Activated CD8-positive, alpha-beta memory T cell treated with anti-CD3 and anti-CD28 coated beads, Interleukin-2, amount 50 U/mL, for 1 hour (primary cell): ENCODE results near the gene FYCO1.

ENCODE experiments used
- DNase-seq: peaks from one replicate; pipeline ENCODE4 v3.0.0-alpha.2; 2020; ENCODE audit errors: extremely low read depth

FYCO1 gene

DNA sequence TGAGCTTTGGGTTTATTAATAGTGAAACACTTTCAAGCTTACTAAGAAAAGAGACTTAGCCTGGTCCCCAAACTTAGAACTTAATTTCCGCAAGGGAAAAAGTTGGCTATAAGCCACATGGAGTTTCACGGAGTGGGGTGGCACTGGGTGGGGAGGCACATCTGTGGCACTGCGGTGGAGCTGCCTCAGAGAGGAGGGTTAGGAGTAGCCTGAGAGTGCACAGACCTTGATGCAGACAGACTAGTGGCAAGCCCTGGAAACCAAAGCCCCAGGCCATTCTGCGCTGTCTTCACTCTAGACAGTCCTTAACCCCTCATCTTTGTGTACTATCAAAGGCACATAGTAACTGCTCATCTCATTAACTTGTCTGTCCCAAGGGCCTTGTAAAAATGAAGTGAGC lies 30.4 kb downstream of the FYCO1 start:
- DNase-seq = no peak

DNA sequence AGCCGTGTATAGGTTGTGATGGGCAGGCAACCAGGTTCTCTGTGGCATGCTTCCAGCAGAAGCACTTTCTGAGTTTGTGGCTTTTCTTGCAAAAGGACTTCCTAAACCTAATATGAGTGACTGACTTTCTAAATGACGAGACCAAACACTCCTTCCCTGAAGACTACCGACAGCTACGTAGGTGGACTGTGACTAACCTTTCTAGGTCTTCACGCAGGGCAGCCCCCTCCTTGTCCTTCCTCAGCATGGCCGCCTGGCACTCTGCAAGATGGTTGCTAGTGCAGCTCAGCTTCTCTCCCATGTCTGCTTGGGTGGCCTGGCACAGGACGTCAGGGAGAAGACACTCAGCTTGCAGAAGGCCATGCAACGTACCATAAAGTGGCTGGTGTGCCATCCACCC lies 31.5 kb downstream of the FYCO1 start:
- DNase-seq = no peak

DNA sequence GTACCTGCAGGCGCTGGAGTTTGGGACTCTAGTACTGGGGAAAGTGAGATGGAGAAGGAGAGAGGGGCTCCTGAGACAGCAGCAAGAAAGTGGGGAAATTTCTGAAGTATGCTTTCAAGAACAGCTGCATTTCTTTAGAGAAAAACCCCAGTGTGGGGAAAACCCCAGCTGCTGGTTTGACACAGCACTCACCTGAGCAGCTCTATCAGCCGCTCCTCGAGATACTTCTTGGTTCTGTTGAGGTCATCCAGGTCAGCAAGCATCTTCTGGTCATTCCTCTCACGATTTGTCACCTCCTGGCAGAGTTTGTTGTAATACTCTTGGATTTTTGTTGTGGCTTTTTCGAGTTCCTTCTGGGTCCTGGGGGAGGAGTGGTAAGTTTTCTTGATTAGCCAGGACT lies 33.6 kb downstream of the FYCO1 start:
- DNase-seq = no peak

DNA sequence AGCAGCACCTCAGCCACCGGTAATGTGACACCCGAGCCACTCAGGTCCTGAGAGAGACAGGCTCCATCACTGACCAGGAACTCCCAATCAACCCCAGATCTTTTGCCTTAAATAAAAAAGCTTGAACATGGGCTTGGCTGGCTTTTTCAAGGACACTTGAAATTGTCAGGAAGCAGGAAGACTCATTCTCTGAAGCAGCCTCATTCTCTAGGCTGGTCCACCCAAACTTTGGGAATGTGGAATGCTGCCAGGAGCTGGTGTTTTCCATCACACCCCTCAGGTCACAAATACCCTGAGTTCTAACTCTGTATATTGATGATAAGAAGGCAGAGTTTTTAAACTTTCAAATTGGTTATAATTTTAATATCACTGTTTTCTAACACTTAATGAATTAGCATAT lies 35.3 kb downstream of the FYCO1 start:
- no peak for DNase-seq

DNA sequence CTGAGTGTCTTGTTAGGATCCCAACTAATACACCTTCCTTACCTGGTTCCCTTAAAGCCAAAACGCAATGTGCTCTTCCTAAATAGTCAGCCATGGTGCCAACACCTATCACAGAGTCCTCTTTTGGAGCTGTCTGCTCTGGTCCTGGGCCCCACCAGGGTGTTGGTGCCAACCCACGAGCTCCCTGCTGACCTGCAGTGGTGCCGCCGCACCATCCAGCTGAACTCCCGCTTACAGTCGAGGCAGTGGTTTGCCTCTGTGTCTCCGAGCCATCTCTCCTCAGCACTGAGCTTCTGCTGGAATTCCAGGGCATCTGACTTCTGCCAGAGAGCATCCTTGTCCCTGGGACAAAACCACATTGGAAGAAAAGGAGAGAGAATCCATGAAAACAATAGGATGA lies 36.4 kb downstream of the FYCO1 start:
- DNase-seq = no peak

DNA sequence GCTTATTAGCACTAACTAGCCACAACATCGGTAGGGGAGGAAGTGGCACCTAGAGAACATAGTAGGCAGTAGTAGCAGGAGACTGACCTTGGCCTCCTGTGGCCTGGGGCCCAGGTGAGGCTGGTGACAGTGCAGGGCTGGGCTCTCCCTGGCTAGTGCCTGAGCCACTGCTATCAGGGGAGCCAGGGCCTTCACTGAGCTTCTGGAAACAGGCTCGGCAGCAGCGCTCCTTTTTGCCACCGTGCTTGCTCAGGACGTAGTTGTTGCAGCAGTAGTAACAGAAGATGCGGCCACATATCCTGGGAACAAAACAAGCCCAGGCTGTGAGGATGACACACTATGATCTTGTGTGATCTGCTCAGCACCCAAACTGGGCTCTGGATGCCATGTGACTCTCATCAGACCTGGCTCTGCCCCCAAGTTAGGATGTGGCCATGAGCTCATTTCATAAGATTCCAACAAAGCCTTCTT lies 37.3 kb downstream of the FYCO1 start:
- DNase-seq = no peak

DNA sequence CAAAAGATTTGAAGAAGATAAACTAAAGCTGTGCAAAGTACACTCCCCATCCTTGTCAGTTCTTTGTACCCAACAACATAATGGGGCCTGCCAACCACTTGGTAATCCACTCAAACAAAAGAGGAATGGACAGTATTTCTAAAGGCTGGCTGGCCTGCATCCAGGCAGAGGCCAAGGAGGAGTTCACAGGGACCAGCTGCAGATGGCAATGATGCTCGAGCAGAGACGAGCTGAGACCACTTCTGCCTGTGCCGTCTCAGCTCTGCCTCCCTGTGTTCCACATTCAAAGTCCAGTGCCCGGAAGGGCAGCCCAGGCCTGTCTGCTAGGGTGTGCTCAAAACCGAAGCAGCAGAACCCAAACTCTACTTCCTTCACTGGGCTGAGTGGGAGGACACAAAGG lies 38.0 kb downstream of the FYCO1 start:
- DNase-seq = no peak

DNA sequence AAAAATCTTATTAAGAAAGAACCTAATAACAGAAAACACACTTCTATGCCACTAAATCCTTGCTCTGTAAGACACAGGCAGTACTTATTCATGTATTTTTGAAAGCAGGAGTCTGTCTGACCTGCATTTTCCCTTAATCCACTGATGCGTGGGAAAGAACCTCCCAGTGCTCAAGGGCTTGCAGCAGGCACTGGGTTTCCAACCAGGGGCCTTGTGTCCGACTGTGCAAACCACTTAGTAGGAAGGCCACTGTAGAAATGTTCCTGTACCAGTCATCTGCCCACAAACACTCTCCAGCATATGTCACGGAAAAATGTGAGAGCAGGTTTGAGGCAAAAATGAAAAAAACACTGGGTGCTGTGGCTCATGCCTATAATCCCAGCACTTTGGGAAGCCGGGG lies 39.9 kb downstream of the FYCO1 start:
- DNase-seq = no peak

DNA sequence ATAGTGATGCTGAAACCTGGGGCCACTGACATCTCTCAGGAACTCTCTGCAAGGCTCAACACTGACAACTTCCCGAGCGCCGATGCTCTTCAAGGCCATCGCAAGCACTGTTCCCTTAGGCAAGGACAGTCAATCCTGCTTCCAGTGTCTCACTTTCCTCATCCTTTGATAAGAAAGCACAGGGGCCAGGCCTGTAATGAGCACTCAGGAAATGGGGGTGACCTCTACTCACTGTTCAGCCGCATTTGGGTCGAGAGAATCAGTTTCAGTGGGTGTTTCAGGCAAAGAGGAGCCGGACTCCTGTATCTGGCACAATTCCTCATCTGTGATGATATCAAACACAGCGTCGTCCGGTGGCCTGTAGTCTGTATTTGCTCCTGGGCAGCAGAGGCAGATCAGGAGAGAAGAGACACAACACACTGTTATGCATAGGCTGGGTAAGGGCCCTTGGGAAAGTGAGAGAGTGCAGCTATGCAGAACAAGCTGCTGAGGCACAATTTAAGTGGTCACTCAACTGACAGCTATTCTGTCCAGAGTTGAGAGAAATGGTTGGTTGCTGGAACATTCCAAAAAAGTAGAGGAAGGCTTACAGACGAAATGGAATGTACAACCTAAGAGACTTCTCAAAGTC lies 40.5 kb downstream of the FYCO1 start:
- DNase-seq = no peak

DNA sequence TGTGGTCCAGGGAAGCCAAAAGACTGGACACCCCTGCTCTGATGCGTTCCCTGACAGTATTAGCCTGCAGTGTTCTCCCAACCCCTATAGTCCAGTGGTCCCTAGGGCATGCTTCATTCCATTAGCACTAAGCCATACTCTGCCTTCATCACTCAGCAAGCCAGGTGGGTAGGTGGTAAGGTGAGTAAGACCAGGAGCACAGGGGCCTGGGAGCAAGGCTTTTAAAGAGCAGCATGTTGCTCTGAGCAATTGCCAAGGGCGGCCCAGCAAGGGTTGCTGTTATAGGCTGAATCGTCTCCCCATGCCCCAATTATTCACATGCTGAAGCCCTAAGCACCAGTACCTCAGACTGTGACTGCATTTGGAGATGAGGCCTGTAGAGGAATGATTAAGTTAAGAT lies 41.3 kb downstream of the FYCO1 start:
- DNase-seq = no peak

DNA sequence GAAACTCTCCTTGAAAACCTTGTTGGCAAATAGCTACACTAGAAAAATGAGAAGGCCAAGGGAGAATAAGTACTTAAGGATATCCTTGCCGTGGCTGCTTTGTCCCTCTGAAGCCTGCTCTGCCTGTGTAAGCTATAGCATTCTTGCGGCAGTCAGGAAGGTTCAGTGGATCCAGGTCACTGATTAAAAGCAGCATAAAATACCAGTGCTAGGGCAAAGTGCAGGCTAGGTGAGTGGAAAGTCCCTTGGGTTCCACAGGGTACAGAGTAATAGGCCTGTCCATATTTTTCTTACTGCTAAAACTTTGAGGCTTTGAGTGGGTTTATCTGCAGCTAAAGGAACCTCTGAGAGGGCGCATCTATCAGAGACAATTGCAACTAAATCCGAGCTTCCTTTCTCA lies 42.1 kb downstream of the FYCO1 start:
- no peak for DNase-seq

DNA sequence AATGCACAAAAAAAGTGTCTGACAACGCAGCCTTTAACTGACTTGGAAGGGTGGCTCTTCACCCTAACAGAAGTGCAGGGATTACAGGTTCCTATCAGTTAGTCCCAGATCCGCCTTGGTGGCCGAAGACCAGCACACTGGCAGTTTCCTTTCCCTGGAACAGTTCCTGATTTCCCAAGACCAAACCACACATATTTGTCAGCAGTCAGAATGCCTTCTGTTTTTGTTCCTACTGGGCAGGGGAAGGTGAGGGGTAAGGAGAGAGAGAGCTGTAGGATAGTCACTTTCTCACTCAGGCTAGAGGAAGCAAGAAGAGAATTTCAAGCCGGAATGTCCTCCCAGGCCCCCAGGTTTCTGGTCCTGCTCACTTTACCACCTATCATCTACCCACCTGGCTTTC lies 43.2 kb downstream of the FYCO1 start:
- DNase-seq = no peak

DNA sequence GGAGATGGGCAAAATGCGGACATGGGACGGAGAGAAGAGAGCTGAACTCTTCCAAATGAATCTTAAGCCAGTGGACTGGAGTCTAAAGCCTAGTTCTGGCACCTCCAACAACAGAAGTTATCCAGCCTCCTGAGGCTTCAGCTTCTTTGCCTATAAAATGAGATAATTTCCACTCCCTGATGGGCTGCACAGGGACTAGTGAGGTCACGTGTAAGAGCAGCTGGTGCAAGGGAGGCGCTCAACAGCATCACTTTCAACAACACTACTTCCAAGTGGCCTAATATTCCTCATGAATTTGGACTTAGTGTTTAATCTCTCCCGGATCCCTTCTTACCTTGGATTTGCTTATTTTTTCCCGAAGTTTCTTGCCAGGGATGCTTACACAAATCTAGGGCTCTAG lies 43.7 kb downstream of the FYCO1 start:
- DNase-seq = no peak

DNA sequence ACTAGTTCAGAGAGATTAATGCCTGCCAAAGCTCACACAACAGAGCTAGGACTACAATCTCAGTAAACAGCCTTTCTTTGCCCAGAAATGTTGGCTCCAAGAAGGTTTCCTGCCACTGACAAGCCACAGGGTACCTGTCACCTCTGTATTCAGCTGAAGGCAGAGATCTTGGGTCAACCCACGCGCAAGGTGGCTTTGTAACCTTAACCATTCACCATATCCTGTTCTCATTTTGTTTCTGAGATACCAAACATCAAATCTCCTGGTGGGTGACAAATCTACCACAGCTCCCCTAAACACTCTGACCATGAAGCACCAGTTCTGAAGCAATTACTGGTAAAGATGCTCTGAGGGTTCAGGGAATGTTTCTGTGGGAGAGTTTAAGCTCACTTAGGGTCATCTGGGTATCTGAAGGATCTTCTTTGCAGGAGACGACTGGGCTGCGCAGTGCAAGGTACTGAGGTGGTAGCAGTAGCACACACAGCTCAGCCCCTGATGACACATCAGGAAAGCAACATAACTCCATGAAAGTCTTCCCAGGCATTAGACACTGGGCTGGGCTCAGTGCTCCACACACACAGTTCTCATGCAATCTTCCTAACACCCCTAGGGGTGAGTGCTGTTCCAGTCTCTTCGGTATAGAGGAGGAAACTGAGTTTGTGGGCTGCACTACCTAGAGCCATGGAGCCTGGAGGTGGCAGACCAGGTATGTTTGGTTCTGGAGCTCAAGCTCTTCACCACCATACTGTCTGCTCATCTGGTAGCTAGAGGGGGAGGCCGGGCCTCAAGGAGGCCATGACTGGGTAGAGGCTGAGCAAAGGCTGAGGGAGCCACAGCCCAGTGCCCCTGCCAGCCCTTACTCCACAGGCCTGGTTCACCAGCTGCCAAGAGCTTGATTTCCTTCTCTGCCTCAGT lies 44.7 kb downstream of the FYCO1 start:
- no peak for DNase-seq

DNA sequence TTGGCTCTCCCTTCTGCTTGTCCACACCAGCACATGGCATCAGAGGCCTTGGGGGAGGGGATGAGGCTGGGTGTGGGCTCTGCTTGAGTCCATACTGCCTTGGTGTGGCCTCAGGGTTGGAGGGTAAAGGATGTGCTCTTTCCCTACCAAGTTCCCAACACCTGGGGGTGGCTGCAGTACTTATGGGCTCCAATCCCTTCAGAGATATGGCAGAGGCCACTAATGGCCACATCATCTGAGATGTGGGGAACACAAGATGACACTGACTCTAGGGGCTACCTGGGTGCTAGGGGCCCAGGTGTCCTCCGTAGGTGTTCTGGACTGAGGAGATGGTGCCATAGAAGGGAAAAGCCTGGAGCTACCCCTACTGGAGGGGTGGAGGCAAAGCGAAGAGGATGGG lies 45.5 kb downstream of the FYCO1 start:
- no peak for DNase-seq

DNA sequence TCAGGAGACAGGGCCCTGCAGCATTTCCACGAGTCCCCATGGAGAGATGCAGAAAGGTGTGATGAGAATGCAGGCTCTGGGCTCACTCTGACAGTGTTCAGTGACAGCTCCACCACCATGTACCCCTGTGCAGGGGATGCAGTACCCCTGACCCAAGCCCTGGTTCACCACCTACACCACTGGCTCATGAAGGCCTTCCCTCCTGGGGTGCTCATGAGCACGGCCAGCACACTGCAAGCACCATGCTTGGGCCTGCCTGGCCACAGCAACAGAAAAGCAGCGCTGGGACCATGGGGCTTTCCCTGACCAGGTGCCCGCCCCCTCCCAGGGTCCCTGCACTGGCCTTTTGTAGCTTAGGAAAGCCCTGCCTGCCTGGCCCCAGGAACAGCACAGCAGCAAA lies 46.2 kb downstream of the FYCO1 start:
- no peak for DNase-seq

DNA sequence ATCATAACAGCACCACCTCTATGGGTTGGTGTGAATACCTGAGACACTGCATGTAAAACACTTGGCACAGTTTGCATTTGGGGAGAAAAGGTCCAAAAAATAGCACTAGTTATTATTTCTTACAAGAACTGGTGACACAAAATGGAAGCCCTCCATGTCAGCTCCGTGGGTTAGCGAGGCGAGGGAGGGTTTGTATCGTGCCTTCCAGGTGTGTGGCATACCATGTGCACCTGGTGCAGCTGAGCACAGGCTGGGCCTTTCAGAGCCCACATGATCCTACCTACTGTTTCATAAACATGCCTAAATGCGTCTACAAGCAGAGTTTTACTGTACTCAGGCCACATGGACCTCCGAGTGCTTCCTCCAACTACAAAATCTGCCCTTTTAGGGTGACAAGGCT lies 46.7 kb downstream of the FYCO1 start:
- no peak for DNase-seq

DNA sequence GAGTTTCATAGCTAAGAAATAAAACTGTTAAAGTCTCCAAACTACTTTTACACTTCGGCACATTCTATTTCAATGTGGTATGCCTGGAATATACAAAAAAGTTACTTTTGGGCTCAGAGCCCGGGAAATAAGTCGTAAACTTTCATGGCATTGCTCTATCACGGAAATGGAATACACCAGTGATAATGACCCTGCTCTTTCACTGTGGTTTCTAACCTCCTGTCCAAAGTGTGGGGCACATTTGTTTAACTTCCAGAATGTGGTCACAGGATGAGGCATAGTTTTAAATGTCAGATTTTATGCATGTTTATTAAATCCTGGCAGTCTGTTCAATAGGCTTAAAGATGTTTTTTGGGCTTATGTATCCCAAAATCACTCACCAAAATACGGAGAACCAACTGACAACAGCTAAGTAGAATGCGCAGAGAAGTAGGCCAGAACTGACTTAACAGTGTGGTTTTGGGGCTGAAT lies 47.3 kb downstream of the FYCO1 start:
- DNase-seq = no peak

DNA sequence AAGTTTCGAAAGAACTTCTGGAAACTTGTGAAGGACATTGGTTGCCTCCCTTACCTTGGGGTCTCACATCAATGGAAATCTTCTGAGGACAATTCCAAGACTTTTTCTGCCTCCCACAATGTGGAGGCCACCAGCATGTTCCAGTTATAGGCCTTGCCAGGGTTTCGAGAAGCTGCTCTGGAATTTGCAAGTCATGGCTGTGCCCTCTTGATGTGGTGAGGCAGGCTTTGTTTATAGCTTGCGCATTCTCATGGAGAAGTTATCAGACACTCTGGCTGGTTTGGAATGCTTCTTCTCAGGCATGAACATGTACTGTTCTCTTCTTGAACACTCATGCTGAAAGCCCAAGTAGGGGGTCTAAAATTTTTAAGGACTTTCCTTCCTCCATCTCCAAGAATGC lies 48.3 kb downstream of the FYCO1 start:
- no peak for DNase-seq

DNA sequence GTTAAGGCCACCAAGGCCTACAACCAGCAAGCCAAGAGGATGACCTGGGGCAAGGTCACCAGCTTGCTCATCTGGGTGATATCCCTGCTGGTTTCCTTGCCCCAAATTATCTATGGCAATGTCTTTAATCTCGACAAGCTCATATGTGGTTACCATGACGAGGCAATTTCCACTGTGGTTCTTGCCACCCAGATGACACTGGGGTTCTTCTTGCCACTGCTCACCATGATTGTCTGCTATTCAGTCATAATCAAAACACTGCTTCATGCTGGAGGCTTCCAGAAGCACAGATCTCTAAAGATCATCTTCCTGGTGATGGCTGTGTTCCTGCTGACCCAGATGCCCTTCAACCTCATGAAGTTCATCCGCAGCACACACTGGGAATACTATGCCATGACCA lies 48.7 kb downstream of the FYCO1 start:
- DNase-seq = no peak

DNA sequence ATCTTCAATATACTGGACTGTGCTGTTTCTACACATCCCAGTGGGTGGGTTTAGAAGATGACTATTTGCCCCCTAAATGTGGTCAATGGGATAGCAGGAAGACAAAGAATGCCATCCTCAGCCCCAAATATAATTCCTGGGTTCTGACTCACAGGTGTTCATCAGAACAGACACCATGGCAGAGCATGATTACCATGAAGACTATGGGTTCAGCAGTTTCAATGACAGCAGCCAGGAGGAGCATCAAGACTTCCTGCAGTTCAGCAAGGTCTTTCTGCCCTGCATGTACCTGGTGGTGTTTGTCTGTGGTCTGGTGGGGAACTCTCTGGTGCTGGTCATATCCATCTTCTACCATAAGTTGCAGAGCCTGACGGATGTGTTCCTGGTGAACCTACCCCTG lies 49.3 kb downstream of the FYCO1 start:
- no peak for DNase-seq

DNA sequence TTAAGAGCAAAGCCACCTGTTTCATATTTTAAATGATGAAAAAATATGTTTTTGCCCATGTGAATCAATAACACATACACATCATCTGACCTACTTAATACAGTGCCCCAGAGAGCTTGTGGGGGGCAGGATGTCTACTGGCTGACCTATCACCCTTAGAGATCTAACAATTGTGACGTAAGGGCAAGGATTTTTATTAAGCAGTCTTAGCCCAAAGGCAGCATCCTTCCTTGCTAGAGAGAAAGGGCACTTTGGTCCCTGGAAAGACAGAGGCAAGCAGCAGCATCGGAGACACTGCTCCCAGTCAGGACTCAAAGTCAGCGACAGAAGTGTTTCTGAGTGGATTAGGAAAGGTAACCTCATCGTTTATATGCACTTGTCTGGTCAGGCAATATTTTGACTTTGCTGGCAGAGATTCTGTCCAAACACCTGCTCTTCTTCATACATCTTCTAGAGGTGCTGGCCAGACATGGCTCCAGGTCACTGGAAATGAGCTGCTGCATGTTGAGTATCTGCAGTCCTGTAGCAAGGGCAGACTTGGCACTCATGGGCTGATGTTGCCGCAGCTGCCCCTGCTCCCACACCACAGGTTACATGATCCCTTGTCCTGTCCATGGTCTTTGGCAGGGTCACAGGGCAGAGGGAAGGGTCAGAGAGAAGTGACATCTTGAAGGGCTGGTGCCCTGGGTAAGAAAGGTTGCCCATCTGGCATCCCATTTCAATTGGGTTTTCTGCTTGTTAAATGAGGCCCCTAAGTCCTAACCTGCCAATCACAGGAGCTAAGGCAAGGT lies 50.6 kb downstream of the FYCO1 start:
- no peak for DNase-seq
